HCT116 (cell line): ENCODE measurements around the gene ITPKB. TPM values are rescaled to one million over a fixed set of nuclear protein-coding genes. Genes with fewer than 3 reads are reported as not detected.

Source experiments
- ATAC-seq: fragments of 200-7000 bp; cut with Tn5 transposase; 2 replicates; pipeline ENCODE4 v1.9.1; 2020; ENCODE audit warnings: mild to moderate bottlenecking, moderate library complexity
- BruUV-seq: library from RNA; stranded (reverse); fragments of 400-500 nt; replicated peaks from 2 replicates; lab custom pipeline; 2021; lab: Mats Ljungman, UMichigan
- CTCF ChIA-PET: fragments of 300-600 bp; sonication (Branson Sonifier 250); formaldehyde crosslinking; loops from one replicate; lab custom pipeline; 2021; ENCODE audit warnings: antibody characterized with exemption; lab: Charles Lee
- POLR2A ChIA-PET: fragments of 300-600, 350-600 bp; sonication (Branson Sonifier 250); formaldehyde crosslinking; loops from one replicate; lab custom pipeline; 2021; ENCODE audit warnings: antibody characterized with exemption; lab: Charles Lee
- RAD21 ChIA-PET, 2 experiments: fragments of 300-600 bp; sonication (Branson Sonifier 250); formaldehyde crosslinking; loops; one replicate each; lab custom pipeline; 2023; ENCODE audit warnings: low total read pairs in 2 of 2; ENCODE audit not compliant: uncharacterized antibody in 2 of 2, unreplicated experiment in 2 of 2, low non-redundant PET in 1 of 2; lab: Charles Lee
- DNase-seq: peaks from one replicate; pipeline ENCODE4 v3.0.0-alpha.2; 2010; ENCODE audit warnings: low read depth, low spot score
- H2AFZ ChIP-seq: fragments of 200-600 bp; shearing (Covaris generic), sonication (generic); 2 replicates; pipeline ENCODE4 v1.6.1; 2017; ENCODE audit warnings: low read depth, mixed run types, mixed read lengths, antibody characterized with exemption, low read length; ENCODE audit not compliant: poor library complexity, severe bottlenecking
- H3K27ac ChIP-seq: 2 replicates; pipeline ENCODE4 v1.5.1; 2012; ENCODE audit warnings: low read depth, low read length
- H3K27me3 ChIP-seq: fragments of 200-600 bp; sonication (generic); 2 replicates; pipeline ENCODE4 v1.6.1; 2016; ENCODE audit warnings: mixed run types, low read length, mixed read lengths; ENCODE audit not compliant: insufficient read depth
- H3K36me3 ChIP-seq, 2 experiments: fragments of 200-500 bp in 1 of 2; fragments of 200-600 bp in 1 of 2; sonication (Bioruptor generic) in 1 of 2; sonication (generic) in 1 of 2; 2 replicates each; pipeline versions ENCODE4 v1.5.1 to v1.6.1; 2014 to 2016; ENCODE audit warnings: low read length in 2 of 2, inconsistent platforms in 1 of 2, mixed read lengths in 1 of 2, mixed run types in 1 of 2; ENCODE audit not compliant: insufficient read depth in 2 of 2, control insufficient read depth in 1 of 2
- H3K4me1 ChIP-seq, 2 experiments: fragments of 200-600 bp in 1 of 2; sonication (generic) in 1 of 2; 2 replicates each; pipeline versions ENCODE4 v1.5.1 to v1.6.1; 2012 to 2017; ENCODE audit warnings: low read length in 2 of 2, inconsistent platforms in 1 of 2, mild to moderate bottlenecking in 1 of 2, mixed read lengths in 1 of 2, mixed run types in 1 of 2, moderate library complexity in 1 of 2; ENCODE audit not compliant: insufficient read depth in 2 of 2, control insufficient read depth in 1 of 2
- H3K4me2 ChIP-seq: fragments of 200-600 bp; sonication (generic); 2 replicates; pipeline ENCODE4 v1.6.1; 2017; ENCODE audit warnings: mixed run types, low read length, mixed read lengths
- H3K4me3 ChIP-seq, 2 experiments: fragments of 200-600 bp in 1 of 2; sonication (generic) in 1 of 2; replicated peaks in 1 of 2; 2 replicates each; pipeline ENCODE4 v1.5.1; 2011 to 2016; ENCODE audit warnings: low read length in 2 of 2, control low read depth in 1 of 2, low read depth in 1 of 2, mild to moderate bottlenecking in 1 of 2, mixed read lengths in 1 of 2, mixed run types in 1 of 2
- H3K79me2 ChIP-seq: fragments of 200-600 bp; sonication (generic); 2 replicates; pipeline ENCODE4 v1.6.1; 2017; ENCODE audit warnings: mild to moderate bottlenecking, mixed run types, low read length, moderate library complexity, mixed read lengths; ENCODE audit not compliant: insufficient read depth
- H3K9ac ChIP-seq: fragments of 200-600 bp; sonication (generic); 2 replicates; pipeline ENCODE4 v1.6.1; 2016; ENCODE audit warnings: low read length, mixed read lengths
- H3K9me2 ChIP-seq: fragments of 200-600 bp; sonication (generic), shearing (Covaris generic); 2 replicates; pipeline ENCODE4 v1.6.1; 2017; ENCODE audit warnings: mixed run types, mild to moderate bottlenecking, moderate library complexity; ENCODE audit not compliant: insufficient read depth
- H3K9me3 ChIP-seq, 2 experiments: fragments of 200-500 bp in 1 of 2; fragments of 200-600 bp in 1 of 2; sonication (Bioruptor generic) in 1 of 2; sonication (generic) in 1 of 2; 2 replicates each; pipeline ENCODE4 v1.6.1; 2014 to 2017; ENCODE audit warnings: low read length in 2 of 2, mixed read lengths in 2 of 2, inconsistent platforms in 1 of 2, low read depth in 1 of 2, mild to moderate bottlenecking in 1 of 2, mixed run types in 1 of 2, moderate library complexity in 1 of 2; ENCODE audit not compliant: control insufficient read depth in 1 of 2, insufficient read depth in 1 of 2
- H4K20me1 ChIP-seq: fragments of 200-600 bp; sonication (generic), shearing (Covaris generic); 2 replicates; pipeline ENCODE4 v1.6.1; 2017; ENCODE audit warnings: mixed run types, mild to moderate bottlenecking, moderate library complexity; ENCODE audit not compliant: insufficient read depth
- ATF3 ChIP-seq: IDR thresholded peaks from 2 replicates; pipeline ENCODE4 v1.6.1; 2012
- CBX3 ChIP-seq: IDR thresholded peaks from 2 replicates; pipeline ENCODE4 v1.6.1; 2012; ENCODE audit warnings: low read depth
- CTCF ChIP-seq, 3 experiments: fragments of 200-600 bp in 1 of 3; sonication (generic) in 1 of 3; IDR thresholded peaks in 2 of 3; conservative IDR thresholded peaks in 1 of 3; 2 replicates each; pipeline ENCODE4 v1.5.1; 2012 to 2017; ENCODE audit warnings: low read depth in 2 of 3, low read length in 2 of 3, antibody characterized with exemption in 1 of 3, borderline replicate concordance in 1 of 3, control low read depth in 1 of 3, mild to moderate bottlenecking in 1 of 3, mixed read lengths in 1 of 3, mixed run types in 1 of 3, moderate library complexity in 1 of 3; ENCODE audit not compliant: insufficient read depth in 1 of 3
- EGR1 ChIP-seq: IDR thresholded peaks from 2 replicates; pipeline ENCODE4 v1.6.1; 2012; ENCODE audit warnings: low read depth
- ELF1 ChIP-seq: IDR thresholded peaks from 2 replicates; pipeline ENCODE4 v1.6.1; 2012; ENCODE audit warnings: low read depth, borderline replicate concordance
- EZH2 ChIP-seq: fragments of 200-600 bp; sonication (generic); IDR thresholded peaks from 2 replicates; pipeline ENCODE4 v1.6.1; 2017; ENCODE audit warnings: antibody characterized with exemption, mixed run types
- EZH2phosphoT487 ChIP-seq: fragments of 200-600 bp; IDR thresholded peaks from 2 replicates; pipeline ENCODE4 v1.6.1; 2018; ENCODE audit warnings: antibody characterized with exemption, borderline replicate concordance
- JUND ChIP-seq: IDR thresholded peaks from 2 replicates; pipeline ENCODE4 v1.6.1; 2012
- MAX ChIP-seq: IDR thresholded peaks from 2 replicates; pipeline ENCODE4 v1.6.1; 2012
- POLR2A ChIP-seq: IDR thresholded peaks from 2 replicates; pipeline ENCODE4 v1.7.0; 2011; ENCODE audit warnings: borderline replicate concordance; ENCODE audit not compliant: insufficient read depth, insufficient read length; ENCODE audit errors: extremely low read depth
- RAD21 ChIP-seq: IDR thresholded peaks from 2 replicates; pipeline ENCODE4 v1.6.1; 2012; ENCODE audit warnings: low read depth, mild to moderate bottlenecking
- SP1 ChIP-seq: IDR thresholded peaks from 2 replicates; pipeline ENCODE4 v1.6.1; 2012; ENCODE audit warnings: low read depth
- SRF ChIP-seq: IDR thresholded peaks from 2 replicates; pipeline ENCODE4 v1.6.1; 2012; ENCODE audit warnings: low read depth
- TCF7L2 ChIP-seq: IDR thresholded peaks from 2 replicates; pipeline ENCODE4 v1.7.0; 2011; ENCODE audit warnings: borderline replicate concordance, inconsistent platforms; ENCODE audit not compliant: insufficient read depth, insufficient read length; ENCODE audit errors: extremely low read depth
- YY1 ChIP-seq: IDR thresholded peaks from 2 replicates; pipeline ENCODE4 v1.6.1; 2011; ENCODE audit warnings: low read length, low read depth, moderate library complexity, mild to moderate bottlenecking; ENCODE audit not compliant: insufficient replicate concordance; ENCODE audit errors: extremely low read depth
- ZFX ChIP-seq: fragments of 450-650 bp; IDR thresholded peaks from 2 replicates; pipeline ENCODE4 v1.6.1; 2017
- intact Hi-C: fragments of 100-400 bp; cut with micrococcal nuclease; formaldehyde crosslinking; loops from 2 replicates; pipeline ENCODE4 v1.10.0; 2022
- total RNA-seq: library from RNA; stranded (reverse); gene quantifications from one replicate; pipeline ENCODE4 v1.2.1, GENCODE V29; 2021; ENCODE audit not compliant: unreplicated experiment
- TF ChIP-seq, protein P1 (sequence below): IDR thresholded peaks from 2 replicates; pipeline ENCODE4 v1.6.1; 2012; ENCODE audit warnings: low read depth

ITPKB gene
- total RNA-seq, 1 experiment from 2014 or later, result 4.4 TPM

DNA sequence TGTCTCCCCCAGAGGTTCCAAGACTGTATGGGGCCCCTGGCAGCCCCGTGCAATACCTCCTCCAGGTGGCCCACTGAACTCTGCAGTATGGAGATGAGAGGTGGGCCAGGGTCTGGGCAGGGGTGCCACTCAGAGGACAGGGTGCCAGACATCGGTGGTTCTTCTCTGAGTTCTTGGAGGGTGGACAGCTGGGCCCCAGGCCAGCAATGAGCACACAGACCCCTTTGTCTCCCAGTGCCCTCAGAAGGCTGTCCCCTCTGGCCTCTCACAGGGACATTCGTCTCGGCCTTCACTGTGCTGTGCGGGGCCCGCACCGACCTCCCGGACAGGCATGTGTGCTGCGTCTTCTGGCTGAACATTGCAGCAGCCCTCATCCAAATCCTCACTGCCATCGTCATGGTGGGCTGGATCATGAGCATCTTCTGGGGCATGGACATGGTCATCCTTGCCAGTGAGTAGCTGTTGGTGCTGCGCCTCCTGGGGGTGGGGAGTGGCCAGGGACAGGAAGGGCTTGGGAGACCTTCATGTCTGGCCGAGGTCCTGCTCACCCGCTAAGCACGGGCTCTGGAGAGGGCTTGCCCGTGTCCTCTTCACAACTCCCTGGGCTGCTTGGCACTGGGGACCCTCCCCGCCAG, 142.4 kb downstream of the ITPKB start:
- Histone ChIP-seq H2AFZ (no peak overlapping the region), H3K9me3 (no peaks in the 10 kb centered on the region), H3K4me1 (no peaks in the 10 kb centered on the region), H3K4me2 (no peak overlapping the region), H3K9me2 (no peaks in the 10 kb centered on the region), H3K36me3 (no peaks in the 10 kb centered on the region), H3K27me3 (0 out of 2 replicates have a peak, but pooled peaks cover 8% of the 10 kb centered on the region), H3K79me2 (no peaks in the 10 kb centered on the region), H4K20me1 (no peaks in the 10 kb centered on the region), H3K9ac (no peak overlapping the region), H3K27ac (no peak overlapping the region), H3K4me3 (no peak overlapping the region)
- ChIA-PET POLR2A (no interaction called here), RAD21 (no interaction called here), CTCF (no interaction called here)
- no peak for DNase-seq
- ATAC-seq, result peak; percentile 22; the same call in 1 of the 2 replicates
- intact Hi-C loops, result no loop called here
- TF ChIP-seq POLR2A (no peak), EZH2phosphoT487 (no peak), EGR1 (no peak), ELF1 (no peak), JUND (no peak), MAX (no peak), RAD21 (no peak), SRF (no peak), ZFX (no peak), YY1 (no peak), SP1 (no peak), TCF7L2 (no peak), EZH2 (no peak), CBX3 (no peak), ATF3 (no peak), CTCF (IDR thresholded peaks at IDR 0.05 in 2 of 3, conservative IDR thresholded peaks at IDR 0.05 in 1 of 3; ENCODE audit: borderline replicate concordance in 1 of 3, insufficient read depth in 1 of 3, low read depth in 2 of 3, low read length in 2 of 3) (no peak)
- TF ChIP-seq, protein P1, sequence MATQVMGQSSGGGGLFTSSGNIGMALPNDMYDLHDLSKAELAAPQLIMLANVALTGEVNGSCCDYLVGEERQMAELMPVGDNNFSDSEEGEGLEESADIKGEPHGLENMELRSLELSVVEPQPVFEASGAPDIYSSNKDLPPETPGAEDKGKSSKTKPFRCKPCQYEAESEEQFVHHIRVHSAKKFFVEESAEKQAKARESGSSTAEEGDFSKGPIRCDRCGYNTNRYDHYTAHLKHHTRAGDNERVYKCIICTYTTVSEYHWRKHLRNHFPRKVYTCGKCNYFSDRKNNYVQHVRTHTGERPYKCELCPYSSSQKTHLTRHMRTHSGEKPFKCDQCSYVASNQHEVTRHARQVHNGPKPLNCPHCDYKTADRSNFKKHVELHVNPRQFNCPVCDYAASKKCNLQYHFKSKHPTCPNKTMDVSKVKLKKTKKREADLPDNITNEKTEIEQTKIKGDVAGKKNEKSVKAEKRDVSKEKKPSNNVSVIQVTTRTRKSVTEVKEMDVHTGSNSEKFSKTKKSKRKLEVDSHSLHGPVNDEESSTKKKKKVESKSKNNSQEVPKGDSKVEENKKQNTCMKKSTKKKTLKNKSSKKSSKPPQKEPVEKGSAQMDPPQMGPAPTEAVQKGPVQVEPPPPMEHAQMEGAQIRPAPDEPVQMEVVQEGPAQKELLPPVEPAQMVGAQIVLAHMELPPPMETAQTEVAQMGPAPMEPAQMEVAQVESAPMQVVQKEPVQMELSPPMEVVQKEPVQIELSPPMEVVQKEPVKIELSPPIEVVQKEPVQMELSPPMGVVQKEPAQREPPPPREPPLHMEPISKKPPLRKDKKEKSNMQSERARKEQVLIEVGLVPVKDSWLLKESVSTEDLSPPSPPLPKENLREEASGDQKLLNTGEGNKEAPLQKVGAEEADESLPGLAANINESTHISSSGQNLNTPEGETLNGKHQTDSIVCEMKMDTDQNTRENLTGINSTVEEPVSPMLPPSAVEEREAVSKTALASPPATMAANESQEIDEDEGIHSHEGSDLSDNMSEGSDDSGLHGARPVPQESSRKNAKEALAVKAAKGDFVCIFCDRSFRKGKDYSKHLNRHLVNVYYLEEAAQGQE, result no peak
- BruUV-seq, result no TSS peak
